Measurements from ENCODE around the gene ZIC2.

ZIC2 gene

DNA sequence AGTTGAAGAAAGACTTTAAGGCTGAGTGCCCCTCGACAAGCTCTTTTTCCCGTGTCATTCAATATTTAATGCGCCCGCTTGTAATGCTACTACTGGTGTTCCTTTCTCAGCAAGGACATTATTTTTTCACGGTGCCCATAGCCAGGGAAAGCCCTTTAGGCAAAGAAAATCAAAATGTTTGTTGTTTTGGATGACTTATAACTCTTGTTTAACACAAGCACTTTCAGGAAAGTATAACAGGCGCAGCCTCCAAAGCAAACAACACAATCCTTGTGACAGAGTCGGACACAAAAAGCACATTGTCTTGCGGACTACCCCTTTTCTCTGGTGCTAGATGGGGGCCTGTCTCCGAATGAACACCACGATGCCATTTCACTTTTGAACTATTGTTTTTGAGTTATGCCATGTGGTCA, 22.5 kb upstream of the ZIC2 start:
- 1% methylated on average over 10 of the region's 10 CpGs for WGBS, 2 experiments
- H3K9me3 ChIP-seq (ENCODE audit: control insufficient read depth, low read length), result no peaks in the 10 kb centered on the region
- peaks cover 54% of the 10 kb centered on the region for H3K4me1 ChIP-seq (ENCODE audit: control insufficient read depth, insufficient read depth, low read length)
- H3K27ac ChIP-seq (ENCODE audit: insufficient read depth, low read depth, low read length, poor library complexity, severe bottlenecking), result peak overlapping the region; percentile 94
- peaks cover 5% of the 10 kb centered on the region for H3K36me3 ChIP-seq (ENCODE audit: control insufficient read depth, insufficient read depth, low read length)
- H3K4me3 ChIP-seq (ENCODE audit: insufficient read depth, low read depth, low read length), result peak overlapping the region; percentile 25
- H3K27me3 ChIP-seq (ENCODE audit: control insufficient read depth, insufficient read depth, low read length, poor library complexity, severe bottlenecking), result peaks cover 32% of the 10 kb centered on the region

- Histone ChIP-seq H3K4me1 (ENCODE audit: control insufficient read depth, insufficient read depth, low read length) (peaks cover 55% of the 10 kb centered on the region), H3K36me3 (ENCODE audit: control insufficient read depth, insufficient read depth, low read length) (peaks cover 7% of the 10 kb centered on the region), H3K4me3 (ENCODE audit: insufficient read depth, low read depth, low read length) (peak overlapping the region; percentile 25), H3K27me3 (ENCODE audit: control insufficient read depth, insufficient read depth, low read length, poor library complexity, severe bottlenecking) (peaks cover 27% of the 10 kb centered on the region), H3K9me3 (ENCODE audit: control insufficient read depth, low read length) (no peaks in the 10 kb centered on the region), H3K27ac (ENCODE audit: insufficient read depth, low read depth, low read length, poor library complexity, severe bottlenecking) (peak overlapping the region; percentile 94)
- WGBS, 2 experiments, result 0% methylated on average over 49 of the region's 49 CpGs
Observed at GRCh38 chr13:99959540-99960230, 21.9 kb upstream of the ZIC2 start.

- Histone ChIP-seq H3K36me3 (ENCODE audit: control insufficient read depth, insufficient read depth, low read length) (peaks cover 12% of the 10 kb centered on the region), H3K4me1 (ENCODE audit: control insufficient read depth, insufficient read depth, low read length) (peaks cover 52% of the 10 kb centered on the region), H3K27me3 (ENCODE audit: control insufficient read depth, insufficient read depth, low read length, poor library complexity, severe bottlenecking) (peaks cover 16% of the 10 kb centered on the region), H3K9me3 (ENCODE audit: control insufficient read depth, low read length) (no peaks in the 10 kb centered on the region), H3K27ac (ENCODE audit: insufficient read depth, low read depth, low read length, poor library complexity, severe bottlenecking) (peak overlapping the region; percentile 71), H3K4me3 (ENCODE audit: insufficient read depth, low read depth, low read length) (peak overlapping the region; percentile 24)
- 8 to 10% methylated on average over 13 of the region's 13 CpGs for WGBS, 2 experiments
Observed at GRCh38 chr13:99960663-99961311, 20.8 kb upstream of the ZIC2 start.

DNA sequence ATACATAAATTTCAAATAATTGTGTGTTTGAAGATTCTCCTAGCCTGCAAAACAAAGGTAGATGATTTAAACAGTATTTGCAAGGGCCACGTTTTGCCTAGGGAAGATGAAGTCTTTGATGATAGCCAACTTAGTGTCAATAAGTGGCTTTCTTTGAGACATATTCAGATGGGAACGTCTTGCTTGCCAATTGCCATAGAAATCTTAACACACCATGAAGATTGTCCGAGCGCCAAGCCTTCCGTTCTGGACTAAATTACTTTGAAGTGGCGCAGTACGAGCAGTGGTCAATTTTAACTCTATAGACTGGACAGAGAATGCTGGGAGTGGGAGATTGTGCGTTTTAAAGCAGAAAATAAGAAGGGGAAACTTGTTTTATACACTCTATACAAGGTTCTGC, 19.9 kb upstream of the ZIC2 start:
- Histone ChIP-seq H3K9me3 (ENCODE audit: control insufficient read depth, low read length) (no peaks in the 10 kb centered on the region), H3K27me3 (ENCODE audit: control insufficient read depth, insufficient read depth, low read length, poor library complexity, severe bottlenecking) (peaks cover 7% of the 10 kb centered on the region), H3K4me3 (ENCODE audit: insufficient read depth, low read depth, low read length) (no peak overlapping the region), H3K36me3 (ENCODE audit: control insufficient read depth, insufficient read depth, low read length) (peaks cover 12% of the 10 kb centered on the region), H3K27ac (ENCODE audit: insufficient read depth, low read depth, low read length, poor library complexity, severe bottlenecking) (peak overlapping the region; percentile 71), H3K4me1 (ENCODE audit: control insufficient read depth, insufficient read depth, low read length) (peaks cover 46% of the 10 kb centered on the region)
- WGBS, 2 experiments, result 67 to 76% methylated on average over 7 to 8 of the region's 8 CpGs

- Histone ChIP-seq H3K27ac (ENCODE audit: insufficient read depth, low read depth, low read length, poor library complexity, severe bottlenecking) (no peak overlapping the region), H3K27me3 (ENCODE audit: control insufficient read depth, insufficient read depth, low read length, poor library complexity, severe bottlenecking) (peaks cover 1% of the 10 kb centered on the region), H3K4me1 (ENCODE audit: control insufficient read depth, insufficient read depth, low read length) (peaks cover 46% of the 10 kb centered on the region), H3K4me3 (ENCODE audit: insufficient read depth, low read depth, low read length) (no peak overlapping the region), H3K36me3 (ENCODE audit: control insufficient read depth, insufficient read depth, low read length) (peaks cover 13% of the 10 kb centered on the region), H3K9me3 (ENCODE audit: control insufficient read depth, low read length) (no peaks in the 10 kb centered on the region)
- WGBS, 2 experiments, result 81 to 89% methylated on average over 1 of the region's 1 CpG
Observed at GRCh38 chr13:99962242-99962641, 19.3 kb upstream of the ZIC2 start.

- Histone ChIP-seq H3K9me3 (ENCODE audit: control insufficient read depth, low read length) (no peaks in the 10 kb centered on the region), H3K27ac (ENCODE audit: insufficient read depth, low read depth, low read length, poor library complexity, severe bottlenecking) (no peak overlapping the region), H3K4me1 (ENCODE audit: control insufficient read depth, insufficient read depth, low read length) (peaks cover 40% of the 10 kb centered on the region), H3K4me3 (ENCODE audit: insufficient read depth, low read depth, low read length) (no peak overlapping the region), H3K36me3 (ENCODE audit: control insufficient read depth, insufficient read depth, low read length) (peaks cover 23% of the 10 kb centered on the region), H3K27me3 (ENCODE audit: control insufficient read depth, insufficient read depth, low read length, poor library complexity, severe bottlenecking) (no peaks in the 10 kb centered on the region)
- 87 to 91% methylated on average over 3 of the region's 3 CpGs for WGBS, 2 experiments
Observed at GRCh38 chr13:99963816-99964339, 17.7 kb upstream of the ZIC2 start.

DNA sequence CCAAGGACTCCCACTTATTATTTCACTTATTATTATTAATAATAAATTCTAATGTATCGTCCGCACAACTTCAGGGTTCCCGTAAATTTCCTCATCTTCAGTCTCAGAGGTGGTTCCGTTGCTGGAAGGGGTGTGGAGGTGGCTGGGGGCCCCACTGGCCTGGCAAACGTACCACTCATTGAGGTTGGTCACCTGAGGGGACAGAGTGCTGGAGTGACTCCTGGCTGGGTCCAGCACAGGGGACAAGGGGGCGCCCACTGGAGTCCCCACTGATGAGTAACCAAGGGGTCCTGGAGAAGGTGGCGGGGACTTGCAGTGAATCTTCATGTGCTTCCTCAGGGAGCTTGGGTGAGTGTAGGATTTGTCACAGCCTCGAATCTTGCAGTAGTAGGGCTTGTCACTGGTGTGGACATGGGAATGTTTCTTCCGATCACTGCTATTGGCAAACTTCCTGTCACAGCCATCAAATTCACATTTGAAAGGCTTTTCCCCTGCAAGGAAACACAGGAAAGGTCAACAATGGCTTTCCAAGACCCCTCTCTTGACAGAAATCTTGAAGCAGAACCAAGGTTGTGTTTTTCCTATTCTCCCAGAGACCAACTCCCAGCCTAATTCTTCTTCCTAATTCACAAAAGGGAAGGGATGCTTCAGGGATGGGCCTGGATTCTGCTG, 16.1 kb upstream of the ZIC2 start:
- Histone ChIP-seq H3K36me3 (ENCODE audit: control insufficient read depth, insufficient read depth, low read length) (peaks cover 28% of the 10 kb centered on the region), H3K27ac (ENCODE audit: insufficient read depth, low read depth, low read length, poor library complexity, severe bottlenecking) (no peak overlapping the region), H3K27me3 (ENCODE audit: control insufficient read depth, insufficient read depth, low read length, poor library complexity, severe bottlenecking) (no peaks in the 10 kb centered on the region), H3K4me3 (ENCODE audit: insufficient read depth, low read depth, low read length) (peak overlapping the region; percentile 73), H3K4me1 (ENCODE audit: control insufficient read depth, insufficient read depth, low read length) (peaks cover 40% of the 10 kb centered on the region), H3K9me3 (ENCODE audit: control insufficient read depth, low read length) (no peaks in the 10 kb centered on the region)
- WGBS, 2 experiments, result 85 to 88% methylated on average over 9 of the region's 9 CpGs

DNA sequence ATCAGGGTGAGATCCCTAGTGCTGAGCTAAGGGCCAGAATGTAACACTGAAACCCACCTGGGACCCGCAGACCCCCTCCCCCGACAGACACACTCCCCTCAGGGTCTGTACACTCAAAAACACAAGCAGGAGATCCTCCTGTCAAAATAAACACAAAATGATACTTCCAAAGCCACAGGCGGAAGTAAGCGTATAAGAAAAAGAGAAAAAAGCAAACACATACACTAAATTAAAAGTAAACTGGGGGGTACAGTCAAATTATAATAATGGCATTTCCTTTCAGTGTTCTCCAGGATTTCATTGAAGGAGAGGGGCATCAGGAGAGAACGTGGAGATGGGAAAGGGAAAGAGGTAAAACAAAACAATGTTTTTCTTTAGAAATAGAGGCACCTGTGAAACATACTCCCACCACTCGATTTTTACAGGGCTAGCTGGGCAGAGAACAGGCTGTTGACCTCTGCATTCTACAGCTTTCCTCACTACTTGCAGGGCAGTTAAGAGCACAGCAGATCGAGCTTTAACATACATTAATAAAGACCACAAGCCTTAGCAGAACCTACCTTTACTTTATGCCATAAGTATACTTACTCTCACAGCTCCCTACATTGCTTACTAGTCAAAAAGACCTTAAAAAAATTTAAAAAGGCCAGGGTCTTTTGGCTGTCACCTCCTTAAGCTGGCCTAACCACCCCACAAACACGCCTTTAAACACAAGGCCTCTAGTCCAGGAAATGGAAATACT, 15.3 kb upstream of the ZIC2 start:
- peak overlapping the region; percentile 73 for H3K4me3 ChIP-seq (ENCODE audit: insufficient read depth, low read depth, low read length)
- H3K27me3 ChIP-seq (ENCODE audit: control insufficient read depth, insufficient read depth, low read length, poor library complexity, severe bottlenecking), result no peaks in the 10 kb centered on the region
- peaks cover 32% of the 10 kb centered on the region for H3K4me1 ChIP-seq (ENCODE audit: control insufficient read depth, insufficient read depth, low read length)
- H3K36me3 ChIP-seq (ENCODE audit: control insufficient read depth, insufficient read depth, low read length), result peaks cover 28% of the 10 kb centered on the region
- WGBS, 2 experiments, result 60 to 73% methylated on average over 7 to 8 of the region's 8 CpGs
- H3K27ac ChIP-seq (ENCODE audit: insufficient read depth, low read depth, low read length, poor library complexity, severe bottlenecking), result no peak overlapping the region
- H3K9me3 ChIP-seq (ENCODE audit: control insufficient read depth, low read length), result no peaks in the 10 kb centered on the region

DNA sequence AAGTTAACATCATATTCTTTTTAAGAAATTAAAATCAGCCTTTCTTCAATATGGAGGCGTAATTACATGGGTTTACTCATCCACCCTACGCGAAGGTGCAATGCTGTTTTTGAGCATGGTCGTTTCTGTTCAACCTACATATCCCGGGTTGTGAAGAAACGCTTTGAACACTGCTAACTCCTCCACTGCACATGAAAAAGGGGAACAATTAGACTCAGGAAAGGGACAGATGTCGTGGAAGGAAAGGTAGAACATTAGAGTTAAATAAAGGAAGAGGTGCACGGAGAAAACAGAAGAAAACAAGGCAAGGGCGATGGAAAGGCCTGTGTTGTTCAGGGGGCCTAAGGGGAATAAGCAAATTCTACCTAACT, 14.1 kb upstream of the ZIC2 start:
- Histone ChIP-seq H3K27ac (ENCODE audit: insufficient read depth, low read depth, low read length, poor library complexity, severe bottlenecking) (peak overlapping the region; percentile 89), H3K9me3 (ENCODE audit: control insufficient read depth, low read length) (no peaks in the 10 kb centered on the region), H3K4me3 (ENCODE audit: insufficient read depth, low read depth, low read length) (peak overlapping the region; percentile 73), H3K36me3 (ENCODE audit: control insufficient read depth, insufficient read depth, low read length) (peaks cover 28% of the 10 kb centered on the region), H3K27me3 (ENCODE audit: control insufficient read depth, insufficient read depth, low read length, poor library complexity, severe bottlenecking) (peaks cover 12% of the 10 kb centered on the region), H3K4me1 (ENCODE audit: control insufficient read depth, insufficient read depth, low read length) (peaks cover 27% of the 10 kb centered on the region)
- 13 to 14% methylated on average over 9 of the region's 9 CpGs for WGBS, 2 experiments
